Endometrial microvascular endothelial cells (primary cell): Measurements from ENCODE around the gene DENND5B. TPM values are rescaled to one million over a fixed set of nuclear protein-coding genes. Genes with fewer than 3 reads are reported as not detected.
"Not testable (repeated sequence)": the region's sequence is repeated elsewhere in the genome, so short reads cannot be mapped to it uniquely, and the experiment has no call there.

Experiments
- in situ Hi-C: cut with HindIII; loops from 2 replicates; pipeline ENCODE4 v1.10.0; 2017; ENCODE audit warnings: low sequenced_read_pairs, low pct_unique_long_range_greater_than_20kb; ENCODE audit errors: inconsistent ontology term
- total RNA-seq: library from RNA; depleted of rRNA; stranded (reverse); fragments of >200 nt; gene quantifications from one replicate; pipeline ENCODE4 v1.2.3, GENCODE V29; 2015; ENCODE audit errors: inconsistent ontology term

Gene DENND5B
- total RNA-seq, 1 donor from 2014 or later, result 16.4 TPM

- in situ Hi-C loops, result no loop called here
These were observed 72.9 kb downstream of the DENND5B start for GRCh38 chr12:31517994-31518393.

DNA sequence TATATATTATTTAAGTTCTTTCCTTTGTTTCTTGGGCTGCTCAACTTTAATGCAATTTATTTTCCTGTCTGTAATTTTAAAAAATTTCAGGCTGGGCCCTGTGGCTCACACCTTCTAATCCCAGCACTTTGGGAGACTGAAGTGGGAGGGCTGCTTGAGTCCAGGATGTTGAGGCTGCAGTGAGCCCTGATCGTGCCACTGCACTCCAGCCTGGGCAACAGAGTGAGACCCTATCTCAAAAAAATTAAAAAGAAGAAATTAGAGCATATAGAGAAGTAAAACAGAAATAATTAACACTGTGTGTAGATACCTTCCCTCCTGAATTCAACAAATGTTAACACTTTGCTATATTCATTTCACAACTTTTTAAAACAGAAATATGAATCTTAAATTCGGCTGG is 74.2 kb downstream of the DENND5B start:
- in situ Hi-C loops, result no loop called here

DNA sequence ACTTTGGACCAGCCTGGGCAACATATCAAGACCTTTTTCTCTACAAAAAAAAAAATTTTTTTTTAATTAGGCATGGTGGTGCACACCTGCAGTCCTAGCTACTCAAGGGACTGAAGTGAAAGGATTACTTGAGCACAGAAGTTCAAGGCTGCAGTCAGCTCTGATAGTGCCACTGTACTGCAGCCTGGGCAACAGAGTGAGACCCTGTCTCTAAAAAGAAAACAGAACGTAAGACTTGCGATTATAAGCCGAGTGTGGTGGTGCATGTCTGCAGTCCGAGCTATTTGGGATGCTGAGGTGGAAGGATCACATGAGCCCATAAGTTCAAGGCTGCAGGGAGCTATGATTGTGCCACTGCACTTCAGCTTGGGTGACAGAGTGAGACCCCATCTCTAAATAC is 76.0 kb downstream of the DENND5B start:
- in situ Hi-C loops, result no loop called here

- in situ Hi-C loops, result no loop called here
These were observed 80.9 kb downstream of the DENND5B start for GRCh38 chr12:31510034-31510433.

- in situ Hi-C loops, result no loop called here
These were observed 82.3 kb downstream of the DENND5B start for GRCh38 chr12:31508436-31509150.

GRCh38 chr12:31507966-31508365 is 83.0 kb downstream of the DENND5B start:
- in situ Hi-C loops, result no loop called here

GRCh38 chr12:31506515-31507306 is 84.2 kb downstream of the DENND5B start:
- in situ Hi-C loops, result no loop called here

GRCh38 chr12:31504625-31505222 is 86.2 kb downstream of the DENND5B start:
- in situ Hi-C loops, result no loop called here

DNA sequence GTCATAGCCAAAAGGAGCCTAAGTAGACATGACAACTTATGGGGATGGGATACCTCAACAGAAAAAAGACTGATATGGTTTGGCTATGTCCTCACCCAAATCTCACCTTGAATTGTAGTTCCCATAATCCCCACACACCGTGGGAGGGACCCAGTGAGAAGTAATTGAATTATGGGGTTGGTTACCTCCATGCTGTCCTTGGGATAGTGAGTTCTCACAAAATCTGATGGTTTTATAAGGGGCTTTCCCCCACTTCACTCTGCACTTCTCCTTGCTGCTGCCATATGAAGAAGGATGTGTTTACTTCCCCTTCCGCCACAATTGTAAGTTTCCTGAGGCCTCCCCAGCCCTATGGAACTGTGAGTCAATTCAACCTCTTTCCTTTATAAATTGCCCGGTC is 89.9 kb downstream of the DENND5B start:
- in situ Hi-C loops, result not testable (repeated sequence)

- in situ Hi-C loops, result no loop called here
These were observed 91.4 kb downstream of the DENND5B start for GRCh38 chr12:31499567-31499966.

- in situ Hi-C loops, result no loop called here
These were observed 92.5 kb downstream of the DENND5B start for GRCh38 chr12:31498424-31498823.

GRCh38 chr12:31496257-31496656 is 94.7 kb downstream of the DENND5B start:
- in situ Hi-C loops, result no loop called here

- in situ Hi-C loops, result no loop called here
These were observed 96.5 kb downstream of the DENND5B start for GRCh38 chr12:31494455-31494854.

GRCh38 chr12:31492599-31493196 is 98.2 kb downstream of the DENND5B start:
- in situ Hi-C loops, result no loop called here

DNA sequence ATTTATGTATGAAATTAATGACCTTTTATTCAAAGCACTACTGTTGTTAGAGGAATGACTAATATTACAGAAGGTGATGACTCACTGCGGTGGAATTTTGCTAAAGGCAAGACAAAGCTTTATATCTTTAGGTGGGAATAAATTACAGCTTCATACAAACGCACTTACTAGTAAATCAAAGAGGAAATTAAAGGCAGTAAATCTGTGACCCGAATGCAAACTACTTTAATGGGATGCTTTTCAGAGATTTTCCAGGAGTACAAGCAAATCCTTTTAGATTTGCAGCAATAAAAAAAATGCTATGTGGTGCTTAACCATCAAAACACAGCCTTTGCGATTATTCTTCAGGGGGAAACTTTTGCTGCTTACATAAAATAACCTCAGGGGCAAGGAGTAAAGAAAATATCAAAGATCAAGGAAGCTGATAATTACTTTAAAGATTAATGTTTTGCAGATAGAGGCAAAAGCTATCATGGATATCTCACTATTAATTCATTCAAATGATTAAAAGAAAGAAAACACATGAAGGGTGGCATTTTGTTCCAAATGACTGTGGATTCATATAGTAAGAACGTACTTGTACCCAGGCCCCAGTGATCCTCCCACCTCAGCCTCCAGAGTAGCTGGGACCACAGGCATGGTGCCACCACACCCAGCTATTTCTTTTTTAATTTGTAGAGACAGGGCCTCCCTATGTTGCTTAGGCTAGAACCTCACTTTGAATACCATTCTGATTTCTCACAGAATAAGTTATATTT is 98.9 kb downstream of the DENND5B start:
- in situ Hi-C loops, result no loop called here

- in situ Hi-C loops, result no loop called here
These were observed 99.6 kb downstream of the DENND5B start for GRCh38 chr12:31491241-31491794.

DNA sequence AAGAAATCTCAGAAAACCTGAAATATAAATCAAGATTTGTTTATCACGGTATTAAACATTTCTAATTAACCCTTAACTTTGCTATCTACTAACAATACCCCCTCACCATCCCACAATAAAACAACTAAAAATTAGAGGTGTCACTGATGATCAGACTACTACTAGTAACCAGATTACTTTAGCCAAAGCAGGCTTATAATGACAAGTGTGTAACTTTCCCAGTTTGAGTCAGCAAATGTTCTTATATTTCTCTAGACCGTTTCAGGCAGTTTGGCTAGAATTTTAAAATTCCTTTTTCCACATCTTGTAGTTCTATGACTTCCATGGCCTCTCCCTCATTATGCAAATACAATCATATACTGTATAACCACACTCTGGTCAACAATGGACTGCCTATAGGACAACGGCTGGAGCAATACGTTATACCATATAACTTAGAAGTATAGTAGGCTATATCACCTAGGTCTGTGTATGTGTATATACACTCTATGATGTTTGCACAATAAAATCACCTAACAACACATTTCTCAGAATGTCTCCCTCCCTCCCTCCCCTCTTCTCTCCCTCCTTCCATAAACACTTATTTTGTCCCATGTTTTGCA is 102.1 kb downstream of the DENND5B start:
- in situ Hi-C loops, result no loop called here

DNA sequence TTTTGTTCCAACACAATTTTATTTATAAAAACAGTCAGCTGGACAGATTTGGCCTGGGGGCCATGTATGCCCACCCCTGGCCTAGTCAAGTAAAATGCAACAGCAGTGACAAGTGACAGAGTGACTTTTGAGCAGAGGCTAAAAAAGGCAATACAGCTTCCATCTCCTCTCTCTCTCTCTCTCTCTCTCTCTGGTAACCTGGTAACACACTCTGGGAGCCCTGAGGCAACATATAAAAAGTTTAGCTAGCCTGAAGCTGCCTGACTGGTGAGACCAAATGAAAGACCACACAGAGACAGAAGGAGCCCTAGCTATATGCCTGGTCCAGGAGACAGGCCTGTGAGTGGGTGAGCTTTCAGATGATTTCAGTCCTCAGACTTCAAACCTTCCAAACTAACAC is 105.4 kb downstream of the DENND5B start:
- in situ Hi-C loops, result no loop called here
